HG02970 (cell line): ENCODE results near the gene C2CD4C.
"Not testable (repeated sequence)": the region's sequence is repeated elsewhere in the genome, so short reads cannot be mapped to it uniquely, and the experiment has no call there.

Experiments used
- ATAC-seq: cut with Tn5 transposase; IDR thresholded peaks from one replicate; pipeline ENCODE4 v1.9.1; 2021; ENCODE audit warnings: mild to moderate bottlenecking, moderate library complexity, moderate number of reproducible peaks; ENCODE audit not compliant: unreplicated experiment, low FRiP score

Gene C2CD4C

GRCh38 chr19:439167-439900 is 30.4 kb upstream of the C2CD4C start:
- no peak for ATAC-seq

- ATAC-seq, result no peak
Measured at GRCh38 chr19:438416-438958, 29.5 kb upstream of the C2CD4C start.

GRCh38 chr19:437041-437440 is 28.1 kb upstream of the C2CD4C start:
- no peak for ATAC-seq

DNA sequence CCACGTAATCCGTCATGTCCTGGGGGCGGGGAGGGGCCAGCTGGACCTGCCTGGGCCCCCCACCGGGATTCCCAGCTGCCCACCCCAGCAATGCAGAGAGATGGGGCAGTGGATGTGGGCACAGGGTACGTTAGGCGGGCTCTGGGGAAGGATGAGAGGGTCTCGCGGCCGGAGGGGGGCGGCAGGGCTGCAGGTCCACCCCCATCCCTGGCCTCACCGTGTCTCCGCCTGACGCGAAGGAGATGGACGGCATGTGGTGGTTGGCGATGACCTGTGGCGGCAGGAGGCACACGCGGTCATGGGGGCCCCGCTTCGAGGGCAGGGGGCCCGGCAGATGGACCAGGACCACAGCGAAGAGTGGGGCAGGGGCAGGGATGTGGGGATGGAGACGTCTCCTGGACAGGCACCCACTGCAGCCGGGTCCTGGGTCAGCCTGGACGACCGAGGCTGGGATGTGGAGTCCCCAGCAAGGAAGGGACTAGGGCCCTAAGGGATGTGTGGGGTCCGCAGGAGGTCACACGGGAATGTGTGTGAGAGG is 27.5 kb upstream of the C2CD4C start:
- ATAC-seq, result no peak

DNA sequence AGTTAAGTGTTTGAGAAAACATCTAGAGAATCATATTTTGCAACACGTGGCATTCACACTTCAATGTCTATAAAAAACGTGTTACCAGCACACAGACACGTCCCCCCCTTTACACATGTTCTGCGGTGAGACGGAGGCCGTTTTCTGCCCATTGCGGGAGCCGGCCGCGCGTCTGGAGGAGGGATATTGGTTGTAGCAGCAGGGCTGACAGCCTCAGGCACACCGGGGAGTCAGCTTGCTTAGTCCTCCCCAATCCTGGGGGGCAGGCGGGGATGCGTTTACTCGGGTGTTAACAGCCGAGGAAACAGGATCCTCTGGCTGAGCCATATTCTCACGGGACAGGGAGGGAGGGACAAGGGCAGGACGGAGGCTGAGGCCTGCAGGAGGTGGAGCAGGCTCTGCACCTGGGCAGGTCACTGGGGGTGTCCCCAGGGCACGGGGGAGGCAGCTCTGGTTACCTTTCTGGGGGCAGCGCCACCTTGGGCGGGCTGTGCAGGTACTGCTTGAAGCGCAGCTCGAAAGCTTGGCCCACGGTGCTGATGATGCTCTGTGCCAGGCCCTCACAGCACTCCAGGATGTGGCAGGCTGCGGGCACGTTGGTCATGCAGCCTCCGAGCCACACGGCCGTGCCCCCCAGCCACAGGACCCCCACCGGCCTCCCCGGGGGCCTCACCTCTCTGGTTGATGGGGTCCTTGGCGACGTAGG is 26.9 kb upstream of the C2CD4C start:
- ATAC-seq, result no peak

GRCh38 chr19:435056-435706 is 26.2 kb upstream of the C2CD4C start:
- no peak for ATAC-seq

GRCh38 chr19:434152-434960 is 25.4 kb upstream of the C2CD4C start:
- no peak for ATAC-seq

DNA sequence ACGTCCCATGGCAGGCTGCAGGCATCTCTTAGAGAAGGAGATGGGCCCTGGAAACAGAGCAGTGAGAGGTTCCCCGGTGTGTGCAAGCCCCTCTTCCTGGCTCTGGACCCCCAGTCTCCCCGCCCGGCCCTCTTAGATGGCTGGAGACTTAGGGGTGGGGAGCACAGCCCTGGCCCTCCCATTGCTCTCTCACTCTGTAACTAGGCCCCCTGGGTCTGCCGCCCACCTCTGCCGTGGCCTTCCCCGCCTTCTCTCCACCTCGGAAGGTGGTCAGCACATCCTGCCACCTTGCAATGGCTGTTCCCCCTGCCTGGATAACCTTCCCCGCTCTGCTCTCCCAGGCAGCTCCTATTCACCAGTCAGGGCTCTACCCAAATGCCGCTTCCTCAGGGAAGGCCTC is 21.8 kb upstream of the C2CD4C start:
- no peak for ATAC-seq

GRCh38 chr19:428149-428548 is 19.2 kb upstream of the C2CD4C start:
- no peak for ATAC-seq

- ATAC-seq, result not testable (repeated sequence)
Measured at GRCh38 chr19:427675-428074, 18.7 kb upstream of the C2CD4C start.

DNA sequence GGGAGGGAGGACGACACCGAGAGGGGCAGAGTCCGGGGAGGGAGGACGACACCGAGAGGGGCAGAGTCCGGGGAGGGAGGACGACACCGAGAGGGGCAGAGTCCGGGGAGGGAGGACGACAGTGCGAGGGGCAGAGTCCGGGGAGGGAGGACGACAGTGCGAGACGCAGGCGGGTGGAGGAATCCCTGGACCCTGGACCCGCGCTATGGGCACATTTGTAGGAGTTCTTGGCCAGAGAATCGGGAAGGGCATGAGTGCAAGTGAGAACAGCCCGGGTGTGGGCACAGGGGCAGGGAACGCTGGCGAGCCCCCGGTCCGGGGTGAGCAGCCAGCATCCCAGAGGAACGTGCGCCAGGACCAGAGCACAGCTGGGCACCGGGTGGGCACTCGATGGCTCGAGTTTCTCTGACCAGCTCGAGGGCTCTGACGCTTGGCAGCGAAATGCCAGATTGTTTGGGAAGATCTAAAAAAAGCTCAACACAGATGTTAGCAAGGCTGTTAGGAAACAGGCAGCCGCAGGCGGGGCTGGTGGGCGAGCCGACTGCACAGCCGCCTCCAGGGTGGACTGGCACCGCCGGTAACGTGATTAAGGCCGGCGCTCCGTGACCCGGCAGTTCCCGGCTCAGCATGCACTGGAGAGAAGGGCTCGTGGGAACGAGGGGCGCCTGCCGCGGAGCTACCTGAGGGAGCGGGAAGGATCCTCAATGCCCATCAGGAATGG is 17.9 kb upstream of the C2CD4C start:
- no peak for ATAC-seq

DNA sequence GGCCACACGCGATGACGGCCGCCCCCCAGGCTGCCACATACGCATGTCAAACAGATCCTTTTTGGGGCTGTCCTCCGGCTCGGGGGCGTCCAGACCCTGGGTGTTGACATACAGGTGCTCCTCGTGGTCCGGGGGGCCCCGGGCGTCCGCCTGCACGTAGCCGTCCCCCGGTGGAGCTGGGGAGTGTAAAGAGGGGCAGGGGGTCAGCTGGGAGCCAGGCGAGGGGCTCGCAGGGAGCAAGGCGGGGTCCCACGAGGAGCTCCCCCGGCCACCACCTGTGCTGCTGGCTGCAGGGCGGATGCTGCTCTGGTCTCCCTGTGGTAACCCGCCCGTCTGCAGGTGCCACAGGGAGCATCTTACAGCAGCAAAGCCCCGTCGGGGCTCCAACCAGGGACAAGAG is 16.1 kb upstream of the C2CD4C start:
- no peak for ATAC-seq

DNA sequence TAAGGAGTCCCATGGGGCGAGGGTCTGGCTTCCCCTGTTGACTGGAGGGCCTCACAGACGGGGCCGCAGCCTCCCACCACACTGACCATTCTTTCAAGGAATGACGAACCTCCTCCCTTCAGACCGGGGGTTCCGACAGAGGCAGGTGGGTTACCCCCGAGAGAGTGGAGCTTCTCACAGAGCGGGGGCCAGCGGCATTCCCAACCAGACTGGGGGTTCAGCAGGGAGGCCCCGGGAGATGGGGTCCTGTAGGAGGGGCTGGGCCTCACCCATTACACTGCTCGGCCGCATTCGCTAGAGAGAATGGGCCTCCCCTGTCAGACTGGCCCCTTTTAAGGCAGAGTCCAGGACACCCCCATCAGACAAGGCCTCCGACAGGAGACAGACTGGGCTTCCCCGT is 15.6 kb upstream of the C2CD4C start:
- ATAC-seq, result no peak

- ATAC-seq, result no peak
Measured at GRCh38 chr19:423691-424466, 14.9 kb upstream of the C2CD4C start.

DNA sequence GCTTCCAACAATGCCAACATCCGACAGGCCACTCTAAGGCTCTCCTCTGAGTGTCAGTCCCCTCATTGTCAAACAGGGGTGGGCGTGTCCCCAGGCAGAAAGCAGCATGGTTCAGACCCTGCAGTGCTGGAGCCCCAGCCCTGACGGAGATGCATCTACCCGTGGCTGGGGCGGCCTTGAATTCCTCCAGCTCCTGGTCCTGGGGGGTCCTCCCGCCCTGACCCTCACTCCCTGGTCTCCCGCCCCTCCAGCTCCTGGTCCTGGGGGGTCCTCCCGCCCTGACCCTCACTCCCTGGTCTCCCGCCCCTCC is 13.9 kb upstream of the C2CD4C start:
- ATAC-seq, result not testable (repeated sequence)

DNA sequence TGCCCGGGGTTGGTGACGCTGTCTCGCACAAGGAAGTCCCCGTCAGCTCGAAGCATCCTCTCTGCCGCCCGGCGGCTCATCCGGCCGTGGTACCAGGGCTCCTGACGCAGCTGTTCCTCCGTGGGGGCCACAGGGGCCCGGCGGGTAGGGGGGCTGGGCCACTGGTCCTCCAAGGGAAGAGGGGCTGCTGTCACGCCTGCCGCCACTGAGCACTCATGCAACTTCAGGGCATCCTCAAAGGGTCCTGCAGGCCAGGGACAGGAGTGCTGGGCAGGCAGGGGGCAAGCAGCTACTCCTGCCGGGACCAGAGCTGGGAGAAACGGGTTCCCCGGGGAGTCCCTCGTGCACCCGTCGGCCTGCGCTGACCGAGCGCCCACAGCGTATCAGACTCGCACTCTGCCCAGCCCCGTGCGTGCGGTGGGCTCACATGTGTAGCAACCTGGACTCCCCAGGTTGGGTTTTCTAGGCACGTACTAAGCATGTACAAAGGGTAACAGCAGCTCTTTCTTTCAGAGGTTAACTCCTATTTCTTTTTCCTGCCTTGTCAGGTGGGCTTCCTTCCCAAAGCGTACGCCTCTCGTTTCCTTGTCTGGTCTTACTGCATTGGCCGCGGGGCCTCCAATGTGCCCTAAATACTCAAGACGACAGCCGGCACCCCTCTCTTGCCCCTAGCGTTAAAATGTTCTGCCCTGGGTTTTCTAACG is 13.4 kb upstream of the C2CD4C start:
- no peak for ATAC-seq

- no peak for ATAC-seq
Measured at GRCh38 chr19:419721-420515, 11.0 kb upstream of the C2CD4C start.
